GM03348 (cell line): ENCODE results near the gene AMIGO1.
"Not testable (repeated sequence)": the region's sequence is repeated elsewhere in the genome, so short reads cannot be mapped to it uniquely, and the experiment has no call there.

ENCODE experiments used
- DNase-seq: peaks from one replicate; pipeline ENCODE4 v3.0.0; 2012; ENCODE audit warnings: low spot score

The AMIGO1 gene

GRCh38 chr1:109483672-109484518 lies 25.6 kb downstream of the AMIGO1 start, which contains the start of gene ATXN7L2:
Gene ATXN7L2 (plus strand): TSS chr1:109483905. CDS start chr1:109483954, 49 bp downstream.
- DNase-seq = peak; percentile 100

DNA sequence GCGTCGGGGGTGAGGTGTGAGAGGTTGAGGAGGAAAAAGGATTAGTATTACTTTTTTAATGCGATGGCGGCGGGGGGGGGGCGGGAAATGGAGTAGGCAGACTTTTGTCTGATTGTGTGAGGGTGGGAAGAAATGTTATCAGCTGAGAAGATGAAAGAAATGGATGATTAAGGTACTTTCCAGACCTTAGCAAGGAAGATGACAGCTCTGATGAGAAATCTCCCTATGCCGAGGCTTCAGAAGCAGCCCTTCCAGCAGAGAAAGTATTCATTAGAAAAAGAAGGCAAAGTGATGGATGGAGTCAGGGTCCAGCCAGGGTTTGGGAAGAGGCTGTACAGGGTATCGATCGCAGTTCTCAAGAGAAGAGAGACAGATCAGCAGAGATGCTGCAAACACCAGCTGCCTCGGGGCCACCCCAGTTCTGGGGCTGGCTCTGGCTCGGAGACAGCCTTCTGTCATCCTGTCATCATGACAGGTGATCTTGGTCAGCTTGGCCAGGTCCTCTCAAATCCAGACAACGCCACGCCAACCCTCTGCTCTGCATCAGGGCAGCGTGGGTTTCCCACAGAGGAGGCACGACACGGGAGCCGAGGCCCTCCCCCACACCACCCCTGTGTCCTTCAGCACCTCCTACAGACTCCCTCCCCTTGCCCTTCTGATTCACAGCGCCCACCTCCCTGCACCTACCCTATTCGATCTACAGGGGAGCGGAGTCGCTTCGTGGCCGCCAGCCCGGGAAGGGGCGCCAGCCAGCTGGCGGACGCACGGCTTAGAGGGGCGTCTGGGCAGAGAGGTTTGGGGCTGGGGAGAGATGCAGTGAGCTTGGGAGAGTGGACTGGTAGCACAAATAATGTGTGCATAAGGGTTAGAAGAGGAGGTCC lies 26.5 kb downstream of the AMIGO1 start:
- DNase-seq = peak; percentile 31

- DNase-seq = no peak
Observed at GRCh38 chr1:109482242-109482641, 27.3 kb downstream of the AMIGO1 start.

DNA sequence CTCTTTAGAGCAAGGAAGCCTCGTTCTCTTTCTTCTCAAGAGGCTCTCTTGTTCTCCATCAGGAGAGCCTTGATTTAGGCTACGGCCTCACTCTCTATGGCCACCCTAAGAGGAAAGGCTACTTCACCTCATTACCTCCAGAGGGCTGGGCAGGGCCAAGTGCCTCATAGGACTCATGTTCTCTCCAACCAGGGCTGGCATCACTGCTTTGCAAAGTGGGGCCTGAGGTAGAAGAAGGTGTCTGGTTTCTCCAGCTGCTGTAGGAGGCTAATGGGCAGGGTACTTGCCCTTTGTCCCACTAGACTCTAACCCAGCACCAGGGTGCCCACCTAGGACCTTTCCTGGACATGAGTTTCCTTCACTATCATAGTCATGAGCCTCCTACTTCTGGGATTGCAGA lies 27.9 kb downstream of the AMIGO1 start:
- no peak for DNase-seq

DNA sequence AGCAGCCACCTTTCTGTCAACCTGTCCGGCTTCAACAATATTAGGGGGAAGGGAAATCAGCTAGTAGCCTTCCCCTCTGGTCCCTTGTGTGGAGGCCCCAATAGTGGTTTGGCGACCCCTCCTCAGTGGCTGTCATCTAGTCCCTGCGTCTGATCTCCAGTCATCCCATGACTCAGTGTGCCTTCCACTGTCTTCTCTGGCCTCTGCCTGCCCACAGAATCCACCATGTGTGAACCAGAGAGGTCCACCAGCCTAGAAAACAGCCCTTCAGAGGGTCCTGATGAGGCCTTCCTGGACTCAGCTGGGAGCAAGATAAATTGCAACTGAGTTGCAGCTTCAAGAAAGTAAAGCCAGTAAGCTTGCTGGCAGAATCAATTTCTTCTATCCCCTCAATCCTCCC lies 29.6 kb downstream of the AMIGO1 start:
- DNase-seq = no peak

DNA sequence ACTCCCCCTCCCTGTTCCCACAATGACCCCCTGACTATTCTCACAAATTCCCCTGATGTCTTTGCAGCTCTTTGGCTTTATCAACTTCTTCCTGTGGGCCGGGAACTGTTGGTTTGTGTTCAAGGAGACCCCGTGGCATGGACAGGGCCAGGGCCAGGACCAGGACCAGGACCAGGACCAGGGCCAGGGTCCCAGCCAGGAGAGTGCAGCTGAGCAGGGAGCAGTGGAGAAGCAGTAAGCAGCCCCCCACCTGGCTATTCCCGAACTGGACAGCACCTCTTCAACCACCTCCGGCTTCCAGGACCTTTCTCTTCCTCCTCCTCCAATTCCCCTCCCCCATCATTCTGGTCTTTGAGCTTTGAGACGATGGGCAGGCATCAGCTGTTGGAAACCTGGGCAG lies 30.2 kb downstream of the AMIGO1 start:
- no peak for DNase-seq

- DNase-seq = no peak
Observed at GRCh38 chr1:109478806-109479205, 30.7 kb downstream of the AMIGO1 start.

- DNase-seq = no peak
Observed at GRCh38 chr1:109477821-109478220, 31.7 kb downstream of the AMIGO1 start.

DNA sequence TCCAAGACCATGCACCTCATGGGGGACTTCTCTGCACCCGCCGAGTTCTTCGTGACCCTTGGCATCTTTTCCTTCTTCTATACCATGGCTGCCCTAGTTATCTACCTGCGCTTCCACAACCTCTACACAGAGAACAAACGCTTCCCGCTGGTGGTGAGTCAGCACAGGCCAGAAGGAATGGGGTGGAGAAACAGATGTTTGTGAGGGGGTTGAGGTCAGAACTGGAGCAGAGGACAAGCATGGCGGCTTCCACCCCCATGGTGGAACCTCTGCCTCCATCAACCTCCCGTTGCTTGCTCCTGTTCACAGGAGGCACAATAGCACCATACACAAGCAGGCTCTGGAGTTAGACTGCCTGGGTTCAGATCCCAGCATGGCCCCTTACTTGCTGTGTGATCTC lies 32.7 kb downstream of the AMIGO1 start:
- no peak for DNase-seq

GRCh38 chr1:109475261-109475660 lies 34.3 kb downstream of the AMIGO1 start:
- DNase-seq = no peak

- no peak for DNase-seq
Observed at GRCh38 chr1:109474697-109475096, 34.8 kb downstream of the AMIGO1 start.

- DNase-seq = not testable (repeated sequence)
Observed at GRCh38 chr1:109473284-109474057, 36.1 kb downstream of the AMIGO1 start.

- no peak for DNase-seq
Observed at GRCh38 chr1:109472779-109473178, 36.7 kb downstream of the AMIGO1 start.

DNA sequence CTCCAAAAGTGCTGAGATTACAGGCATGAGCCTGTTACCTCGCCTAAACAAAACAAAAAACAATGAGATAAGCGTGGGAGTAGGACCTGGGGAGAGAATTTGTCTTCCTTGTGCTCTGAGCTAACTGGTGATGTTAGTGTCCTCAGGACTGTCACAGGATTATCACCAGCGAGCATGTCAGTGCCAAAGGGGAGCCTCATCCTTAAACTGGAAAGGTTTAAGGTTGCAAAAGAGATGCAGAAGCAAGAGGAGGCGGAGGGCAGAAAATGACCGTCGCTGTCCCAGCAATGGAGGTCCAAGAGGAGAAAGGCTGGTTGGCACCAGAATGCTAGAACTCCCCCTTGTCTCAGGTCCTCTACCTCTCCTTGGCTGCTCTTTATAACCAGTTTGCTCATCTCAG lies 39.3 kb downstream of the AMIGO1 start:
- DNase-seq = no peak

- DNase-seq = no peak
Observed at GRCh38 chr1:109468903-109469302, 40.6 kb downstream of the AMIGO1 start.

DNA sequence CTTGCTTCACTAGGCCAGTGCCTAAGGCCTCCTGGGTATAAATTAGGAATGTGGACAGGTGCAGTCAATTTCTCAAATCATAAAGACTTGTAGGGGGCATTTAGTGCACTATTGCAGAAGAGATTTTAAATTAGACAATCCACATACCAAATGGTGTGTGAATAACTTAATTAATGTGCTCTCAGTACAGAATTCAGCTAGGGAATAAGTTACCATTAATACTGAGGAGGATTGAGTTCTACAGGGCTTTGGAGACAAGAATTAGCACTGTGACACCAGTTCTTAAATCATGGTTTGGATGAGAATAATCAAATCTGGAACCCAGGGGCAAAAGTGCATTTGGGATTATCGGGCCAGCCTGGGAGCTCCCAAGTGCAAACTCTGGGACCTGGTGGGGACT lies 41.5 kb downstream of the AMIGO1 start:
- no peak for DNase-seq

- no peak for DNase-seq
Observed at GRCh38 chr1:109467301-109467777, 42.2 kb downstream of the AMIGO1 start.

DNA sequence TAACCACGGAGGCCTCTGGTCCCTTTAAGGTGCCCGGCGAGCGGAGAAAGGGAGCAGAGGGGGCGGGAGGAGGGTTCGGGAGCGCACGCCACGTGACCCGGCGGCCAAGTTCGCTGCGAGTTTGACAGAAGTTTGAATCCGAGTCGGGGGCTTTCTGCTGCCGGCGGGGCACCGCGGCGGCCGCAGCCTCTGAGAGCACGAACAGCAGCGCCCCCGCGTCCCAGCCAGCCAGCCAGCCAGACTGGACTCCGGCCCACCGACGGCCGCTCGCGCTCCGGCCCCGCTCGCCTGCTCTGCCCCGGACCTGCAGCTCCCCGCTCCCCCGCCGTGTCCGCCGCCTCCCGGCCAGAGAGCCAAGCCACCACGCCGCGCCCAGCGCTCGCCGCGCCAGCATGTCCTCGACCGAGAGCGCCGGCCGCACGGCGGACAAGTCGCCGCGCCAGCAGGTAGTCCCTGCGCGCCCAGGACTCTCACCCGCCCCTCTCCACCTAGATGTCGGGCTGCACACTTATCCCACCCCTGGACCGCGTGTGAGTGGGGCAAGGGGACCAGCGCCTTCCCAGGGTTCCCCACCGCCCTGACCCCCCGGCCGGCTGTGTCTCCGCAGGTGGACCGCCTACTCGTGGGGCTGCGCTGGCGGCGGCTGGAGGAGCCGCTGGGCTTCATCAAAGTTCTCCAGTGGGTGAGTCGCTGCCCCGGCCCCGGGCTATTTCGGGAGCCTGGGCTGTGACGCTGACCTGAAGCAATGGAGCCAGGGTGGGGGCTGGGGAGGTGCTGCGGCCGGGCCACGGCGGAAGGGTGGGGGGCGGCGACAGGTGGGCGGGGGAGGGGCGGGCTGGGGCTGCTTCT lies 42.9 kb downstream of the AMIGO1 start, which contains the start of gene SYPL2:
Gene SYPL2, plus strand, starts transcription at position 95 of the 849 bp plus-strand sequence. Its CDS starts 298 bp downstream, at position 393.
- peak; percentile 77 for DNase-seq

DNA sequence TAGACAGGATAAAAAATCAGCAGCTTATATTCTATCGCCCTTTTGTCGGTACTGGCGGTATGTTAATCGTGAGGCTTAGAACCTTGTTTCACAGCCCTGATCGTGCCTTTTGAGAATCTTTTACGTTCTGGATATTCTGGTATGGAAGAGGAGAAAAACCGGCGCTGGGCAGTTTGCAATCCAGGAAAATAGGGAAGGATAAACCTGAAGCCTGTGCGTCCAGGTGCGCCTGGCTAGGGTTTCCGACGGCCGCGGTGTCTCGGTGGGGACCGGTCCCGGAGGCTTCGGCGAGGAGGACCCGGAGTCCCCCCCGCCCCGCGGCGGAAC lies 43.4 kb downstream of the AMIGO1 start:
- no peak for DNase-seq

GRCh38 chr1:109457819-109458218 lies 51.7 kb downstream of the AMIGO1 start:
- no peak for DNase-seq

DNA sequence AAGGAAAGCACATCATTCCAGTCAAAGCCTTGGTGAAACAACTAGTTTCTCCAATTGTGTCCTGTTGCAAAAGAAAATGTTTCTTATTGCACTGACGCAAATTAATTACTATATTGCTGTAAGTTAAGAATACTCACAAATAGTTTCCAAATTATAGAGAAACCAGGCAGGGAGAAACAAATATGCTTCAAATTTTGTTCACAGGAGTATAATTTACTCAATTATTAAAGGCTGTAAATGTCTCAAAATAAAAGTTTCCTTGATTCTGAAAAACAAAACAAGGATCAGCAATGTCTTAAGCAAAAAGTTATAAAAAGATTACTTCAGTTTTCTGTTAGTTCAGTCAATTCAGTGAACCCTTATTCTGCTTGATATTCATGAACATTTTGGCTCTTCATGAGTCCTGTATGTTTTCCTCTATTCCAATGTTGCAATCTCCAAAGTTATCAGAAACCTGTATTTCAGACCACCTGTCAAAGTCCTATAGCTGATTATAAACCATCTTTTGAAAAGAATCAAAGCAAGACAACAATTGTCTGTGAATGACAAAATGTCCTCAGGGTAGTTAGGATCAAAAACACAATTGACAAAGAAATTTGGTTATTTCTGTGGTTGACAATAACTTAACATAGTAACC lies 54.9 kb downstream of the AMIGO1 start:
- DNase-seq = no peak
